HS-5 (cell line): Measurements from ENCODE around the gene MAP2K5.

Experiments used
- DNase-seq: peaks from one replicate; pipeline ENCODE4 v3.0.0-alpha.2; 2012; ENCODE audit warnings: low read depth

The MAP2K5 gene

DNA sequence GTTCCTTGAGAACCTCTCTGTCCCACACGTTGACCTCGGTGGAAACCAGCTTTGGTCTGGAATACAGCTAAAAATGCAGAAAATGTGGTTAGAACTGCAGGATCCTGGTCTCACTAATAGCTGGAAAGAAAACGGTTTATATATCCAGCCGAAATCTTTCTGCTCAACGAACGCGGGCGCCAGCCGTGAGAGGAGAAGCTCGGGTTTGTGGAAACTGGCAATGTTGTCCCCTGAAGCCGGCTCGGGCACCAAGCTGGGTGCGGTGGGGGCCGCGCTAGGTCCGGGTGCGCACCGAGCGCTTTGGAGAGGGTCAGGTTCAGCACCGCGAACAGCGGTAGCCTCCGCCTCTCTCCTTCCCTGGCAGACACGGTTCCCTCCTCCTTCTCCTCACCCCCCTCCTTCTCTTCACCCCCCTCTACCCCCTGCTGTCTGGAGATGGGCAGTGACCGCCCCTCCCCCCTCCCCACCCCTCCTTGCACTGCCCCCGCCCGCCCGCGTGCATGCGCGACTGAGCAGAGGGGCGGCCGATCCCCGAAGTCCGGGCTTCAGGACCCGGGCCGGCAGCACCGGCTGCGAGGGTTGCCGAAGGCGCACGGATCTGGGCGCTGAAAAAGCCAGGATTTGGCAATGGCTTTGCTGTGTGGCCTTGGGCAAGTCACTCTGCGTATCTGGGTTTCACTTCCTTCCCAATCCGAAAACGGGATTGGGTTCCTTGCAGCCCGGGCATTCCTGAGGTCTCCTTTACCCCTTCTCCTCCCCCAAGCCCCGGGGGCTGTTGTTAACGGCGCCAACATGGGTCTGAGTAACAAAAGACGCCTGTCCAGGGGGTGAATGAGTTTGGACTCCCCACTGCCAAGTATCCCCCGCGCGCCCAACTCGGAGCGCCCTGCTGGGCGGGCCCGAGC lies 282.7 kb downstream of the MAP2K5 start, which contains the start of gene SKOR1:
Gene SKOR1 (plus strand): TSS at position 534 of the 905 bp plus-strand sequence. CDS start 94 bp downstream, at position 628.
- DNase-seq: no peak

DNA sequence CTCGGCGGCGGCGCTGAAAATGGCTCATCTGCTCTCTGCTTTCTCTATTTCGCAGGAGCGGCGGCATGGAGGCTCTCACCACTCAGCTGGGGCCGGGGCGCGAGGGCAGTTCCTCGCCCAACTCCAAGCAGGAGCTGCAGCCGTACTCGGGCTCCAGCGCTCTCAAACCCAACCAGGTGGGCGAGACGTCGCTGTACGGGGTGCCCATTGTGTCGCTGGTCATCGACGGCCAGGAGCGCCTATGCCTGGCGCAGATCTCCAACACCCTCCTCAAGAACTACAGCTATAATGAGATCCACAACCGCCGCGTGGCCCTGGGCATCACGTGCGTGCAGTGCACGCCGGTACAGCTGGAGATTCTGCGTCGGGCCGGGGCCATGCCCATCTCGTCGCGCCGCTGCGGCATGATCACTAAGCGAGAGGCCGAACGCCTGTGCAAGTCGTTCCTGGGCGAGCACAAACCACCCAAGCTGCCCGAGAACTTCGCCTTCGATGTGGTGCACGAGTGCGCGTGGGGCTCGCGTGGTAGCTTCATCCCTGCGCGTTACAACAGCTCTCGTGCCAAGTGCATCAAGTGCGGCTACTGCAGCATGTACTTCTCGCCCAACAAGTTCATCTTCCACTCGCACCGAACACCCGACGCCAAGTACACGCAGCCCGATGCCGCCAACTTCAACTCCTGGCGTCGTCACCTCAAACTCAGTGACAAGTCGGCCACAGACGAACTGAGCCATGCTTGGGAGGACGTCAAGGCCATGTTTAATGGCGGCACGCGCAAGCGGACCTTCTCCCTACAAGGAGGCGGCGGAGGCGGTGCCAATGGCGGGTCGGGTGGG lies 283.6 kb downstream of the MAP2K5 start:
- DNase-seq: no peak

- no peak for DNase-seq
These were observed 284.4 kb downstream of the MAP2K5 start for GRCh38 chr15:67826717-67827561.

- DNase-seq: no peak
These were observed 285.2 kb downstream of the MAP2K5 start for GRCh38 chr15:67827562-67828277.

GRCh38 chr15:67828278-67828968 lies 285.9 kb downstream of the MAP2K5 start:
- no peak for DNase-seq

- no peak for DNase-seq
These were observed 286.6 kb downstream of the MAP2K5 start for GRCh38 chr15:67828969-67829646.

DNA sequence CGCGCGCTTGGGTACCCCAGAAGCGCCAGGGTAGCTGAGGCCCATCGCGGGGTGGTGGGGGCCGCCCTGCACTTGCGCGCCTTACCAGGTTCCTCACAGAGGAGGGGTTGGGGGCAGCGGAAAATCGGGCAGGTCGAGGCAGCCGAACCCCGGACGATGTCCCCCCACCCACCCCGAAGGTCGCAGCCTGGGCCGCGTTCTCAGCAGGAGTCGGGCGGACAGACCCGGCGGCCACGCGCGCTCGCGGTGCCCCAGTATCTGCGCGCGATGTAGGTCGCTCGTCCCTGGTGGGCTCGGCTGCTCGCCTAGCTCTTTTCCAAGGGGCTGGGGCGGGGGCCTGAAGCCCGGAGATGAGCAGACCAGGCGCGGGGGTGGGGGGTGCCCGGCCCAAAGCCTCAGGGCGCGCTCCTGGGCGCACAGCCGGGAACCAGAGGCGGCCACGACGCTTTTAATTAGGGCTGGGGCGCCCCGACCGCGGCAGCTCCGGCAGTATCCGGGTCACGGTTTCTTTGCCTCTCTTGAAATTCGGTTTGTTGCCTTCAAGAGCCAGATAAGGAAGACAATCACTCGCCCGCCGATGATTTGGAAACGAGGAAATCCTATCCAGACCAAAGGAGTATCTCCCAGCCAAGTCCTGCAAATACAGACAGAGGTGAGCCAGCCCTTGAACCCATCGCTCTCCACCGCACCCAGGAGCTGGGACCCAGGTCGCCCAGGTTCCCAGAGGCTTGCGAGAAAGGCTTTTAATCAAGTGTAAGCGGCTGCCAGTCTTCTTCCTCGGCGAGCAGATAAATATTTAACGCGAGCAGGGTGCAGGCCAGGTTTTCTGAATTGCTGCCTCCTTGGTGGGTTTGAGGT lies 287.4 kb downstream of the MAP2K5 start:
- no peak for DNase-seq

GRCh38 chr15:67831363-67831762 lies 288.9 kb downstream of the MAP2K5 start:
- DNase-seq: no peak

DNA sequence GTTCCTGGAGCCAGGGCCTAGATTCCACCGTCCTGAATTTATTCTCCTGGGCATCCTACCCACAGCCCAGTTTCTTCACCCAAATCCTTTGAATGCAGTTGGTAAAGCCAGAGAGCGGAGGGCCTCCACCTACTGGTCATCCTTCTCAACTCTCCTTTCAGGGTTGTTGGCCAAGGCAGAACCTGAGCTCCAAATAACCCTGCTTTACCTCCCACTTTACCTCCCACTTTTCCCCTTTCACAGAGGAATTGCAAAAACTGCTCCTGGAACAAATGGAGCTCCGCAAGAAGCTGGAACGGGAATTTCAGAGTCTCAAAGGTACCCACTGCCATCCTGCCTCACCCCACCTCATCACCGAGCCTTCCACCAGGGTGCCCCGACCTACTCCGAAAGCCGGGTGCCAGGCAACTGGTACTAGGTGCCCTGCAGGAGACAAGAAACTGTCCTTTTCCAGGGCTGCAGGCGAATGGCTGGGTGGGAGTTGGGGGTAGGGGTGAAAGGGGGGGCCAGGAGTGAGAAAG lies 289.6 kb downstream of the MAP2K5 start:
- no peak for DNase-seq

DNA sequence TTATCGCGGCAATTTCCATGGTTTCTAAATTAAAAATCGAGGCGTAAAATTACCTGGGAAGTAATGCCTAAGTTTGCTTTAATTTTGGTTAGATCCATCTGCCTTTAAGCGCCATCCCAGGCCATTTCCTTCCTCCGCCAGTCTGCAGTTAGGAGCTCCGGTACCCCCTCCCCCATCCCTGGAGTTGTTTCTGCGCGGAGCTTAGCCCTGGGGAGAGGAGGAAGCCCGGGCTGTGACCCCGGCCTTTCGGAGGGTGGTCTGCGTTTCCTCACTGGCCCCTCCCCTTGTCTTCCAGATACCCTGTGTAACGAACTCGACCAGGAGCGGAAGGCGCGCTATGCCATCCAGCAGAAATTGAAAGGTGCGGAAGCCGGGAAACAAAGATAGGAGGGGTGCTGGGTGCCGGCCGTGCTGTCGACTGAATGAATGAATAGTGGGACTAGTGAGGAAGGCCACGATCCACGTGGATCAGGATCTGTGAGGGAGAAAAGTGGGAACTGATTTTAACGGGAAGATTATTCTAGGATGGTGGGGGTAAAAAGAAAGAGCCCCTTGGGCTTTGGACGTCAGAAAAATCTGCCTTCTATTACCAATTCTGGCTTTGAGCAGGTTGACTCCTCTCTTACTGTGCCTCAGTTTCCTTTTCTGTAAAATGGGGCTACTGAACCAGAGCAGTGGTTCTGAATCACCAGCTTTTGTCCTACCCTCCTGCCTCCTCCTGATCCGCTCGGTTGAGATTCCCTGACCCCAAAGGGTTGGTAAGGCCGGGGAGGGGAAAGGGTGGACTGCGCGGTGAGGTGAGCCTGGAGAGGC lies 290.6 kb downstream of the MAP2K5 start:
- no peak for DNase-seq

DNA sequence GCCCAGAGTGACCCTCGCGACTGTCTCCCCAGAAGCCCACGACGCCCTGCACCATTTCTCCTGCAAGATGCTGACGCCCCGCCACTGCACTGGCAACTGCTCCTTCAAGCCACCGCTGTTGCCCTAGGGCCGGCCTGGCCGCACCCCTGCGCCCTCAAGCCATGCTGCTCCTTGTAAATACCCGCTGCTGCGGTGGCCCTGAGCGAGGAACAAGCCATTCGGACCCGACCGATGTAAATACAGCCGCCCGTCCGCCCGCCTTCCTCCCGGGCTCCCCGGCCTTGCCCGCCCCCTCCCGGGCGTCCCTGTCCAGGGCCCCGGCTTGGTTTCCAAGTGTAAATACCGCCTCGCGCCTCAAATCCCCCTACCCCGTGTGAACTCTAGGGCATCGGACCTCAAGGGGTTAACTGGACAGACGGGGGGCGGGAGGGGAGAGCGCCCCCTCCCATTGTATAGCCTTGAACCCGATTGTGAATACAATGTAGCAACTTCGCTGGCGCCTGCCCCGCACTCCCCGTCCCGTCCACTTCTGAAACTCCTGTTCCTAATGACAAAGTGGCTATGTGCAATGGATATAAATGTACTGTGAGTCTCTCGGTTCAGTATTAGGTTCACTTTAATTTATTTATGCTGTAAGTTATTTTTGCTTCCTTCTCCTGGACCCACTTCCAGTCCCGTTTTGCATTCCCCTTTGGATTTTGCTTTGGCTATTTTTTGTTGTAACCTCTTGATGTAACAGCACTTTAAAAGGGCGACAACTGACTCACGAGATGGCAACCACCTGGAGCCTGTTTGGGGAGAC lies 291.4 kb downstream of the MAP2K5 start:
- DNase-seq: no peak

DNA sequence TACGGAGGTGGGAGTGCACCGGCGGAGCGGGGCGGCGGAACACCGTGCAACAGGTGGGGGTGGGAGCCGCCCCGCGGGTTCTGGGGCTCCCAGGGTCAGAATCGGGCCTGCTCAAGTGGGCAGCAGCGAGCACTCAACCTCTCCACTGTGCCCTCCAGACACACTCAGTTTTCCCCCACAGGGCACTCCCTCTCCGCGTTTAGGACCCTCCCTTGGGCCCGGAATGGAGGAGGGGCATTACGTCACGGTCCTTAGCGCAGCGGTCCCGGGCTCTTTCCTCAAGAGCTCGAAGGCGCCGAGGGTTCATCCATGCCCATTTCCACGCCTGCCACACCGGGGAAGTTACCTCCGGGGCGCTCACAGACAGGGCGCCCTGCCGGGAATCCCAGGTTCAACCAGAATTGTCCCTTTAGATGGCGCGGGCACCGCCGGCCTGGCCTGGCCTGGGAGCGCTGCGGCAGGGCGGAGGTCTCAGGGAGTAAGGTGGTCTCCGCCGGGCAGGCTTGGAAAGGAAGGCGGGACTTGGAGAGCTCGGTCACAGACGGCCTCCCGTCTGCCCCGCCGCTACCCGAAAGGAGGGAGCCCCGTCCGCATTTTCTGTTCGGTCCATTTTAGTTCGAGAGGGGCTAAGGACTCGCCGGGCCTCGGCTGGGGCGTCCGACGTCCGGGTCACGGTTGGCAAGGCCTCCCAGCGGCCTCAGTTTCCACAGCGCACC lies 292.2 kb downstream of the MAP2K5 start:
- DNase-seq: no peak

- no peak for DNase-seq
These were observed 293.0 kb downstream of the MAP2K5 start for GRCh38 chr15:67835297-67836133.

DNA sequence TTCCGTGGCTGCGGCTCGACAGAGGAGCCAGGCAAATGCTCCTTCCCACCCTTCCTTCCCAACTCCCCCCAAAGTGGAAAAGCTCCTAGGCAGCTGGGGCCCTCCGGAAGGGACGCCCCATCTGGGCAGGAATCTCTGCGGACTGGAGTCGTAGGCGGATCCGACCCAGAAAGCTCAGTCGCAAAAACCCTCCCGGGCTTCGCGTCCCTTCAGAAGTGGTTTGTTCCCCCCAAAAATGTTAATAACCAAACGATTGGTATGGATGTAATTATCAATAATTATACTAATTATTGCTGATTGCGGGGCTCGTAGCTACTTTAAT lies 293.6 kb downstream of the MAP2K5 start:
- no peak for DNase-seq

DNA sequence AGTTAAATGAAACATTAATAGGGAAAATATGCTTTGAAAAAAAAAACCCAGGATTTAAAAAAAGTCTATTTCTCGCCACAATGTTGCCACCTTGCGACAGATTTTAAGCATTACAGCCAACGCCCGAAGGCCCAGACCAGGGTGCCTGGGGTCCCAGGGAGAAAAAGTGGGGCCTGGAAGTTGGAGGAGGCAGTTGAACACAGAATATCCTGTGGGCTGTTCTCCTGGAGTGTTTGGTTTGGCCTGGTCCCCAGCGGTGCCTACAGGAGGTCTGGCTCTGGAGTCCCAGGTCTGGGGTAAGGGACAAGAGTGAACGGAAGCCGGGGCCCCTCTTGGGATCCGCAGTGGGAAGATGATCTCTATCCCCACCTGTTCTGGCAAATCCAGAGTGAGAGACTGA lies 294.0 kb downstream of the MAP2K5 start:
- peak; percentile 20 for DNase-seq

GRCh38 chr15:67836955-67837354 lies 294.5 kb downstream of the MAP2K5 start:
- no peak for DNase-seq
